Neural progenitor cell (in vitro differentiated cells): ENCODE data around the gene XIAP. TPM values are rescaled to one million over a fixed set of nuclear protein-coding genes. Genes with fewer than 3 reads are reported as not detected.

Experiments
- DNase-seq: peaks from one replicate; pipeline ENCODE4 v3.0.0-alpha.2; 2016; ENCODE audit warnings: low spot score
- H2AFZ ChIP-seq: fragments of 200-600 bp; sonication (generic); replicated peaks from 2 replicates; pipeline ENCODE4 v1.6.1; 2016; ENCODE audit warnings: antibody characterized with exemption
- H3F3A ChIP-seq: fragments of 200-600 bp; sonication (generic); 2 replicates; pipeline ENCODE4 v1.6.1; 2016; ENCODE audit warnings: antibody characterized with exemption, low read depth
- H3K27ac ChIP-seq: fragments of 200-600 bp; sonication (generic); 2 replicates; pipeline ENCODE4 v1.5.1; 2016; ENCODE audit warnings: mild to moderate bottlenecking
- H3K27me3 ChIP-seq: fragments of 200-600 bp; sonication (generic); 2 replicates; pipeline ENCODE4 v1.6.1; 2016; ENCODE audit warnings: mild to moderate bottlenecking, moderate library complexity
- H3K36me3 ChIP-seq: fragments of 200-600 bp; sonication (generic); 2 replicates; pipeline ENCODE4 v1.5.1; 2016
- H3K4me1 ChIP-seq: fragments of 200-600 bp; sonication (generic); 2 replicates; pipeline ENCODE4 v1.6.1; 2016; ENCODE audit warnings: mixed run types
- H3K4me2 ChIP-seq: fragments of 200-600 bp; sonication (generic); 2 replicates; pipeline ENCODE4 v1.6.1; 2016
- H3K4me3 ChIP-seq: fragments of 200-600 bp; sonication (generic); 2 replicates; pipeline ENCODE4 v1.5.1; 2016
- H3K79me2 ChIP-seq: fragments of 200-600 bp; sonication (generic); 2 replicates; pipeline ENCODE4 v1.6.1; 2016; ENCODE audit warnings: low read depth
- H3K9ac ChIP-seq: fragments of 200-600 bp; sonication (generic); 2 replicates; pipeline ENCODE4 v1.6.1; 2016
- H3K9me3 ChIP-seq: fragments of 200-600 bp; sonication (generic); 2 replicates; pipeline ENCODE4 v1.5.1; 2016; ENCODE audit warnings: low read depth
- H4K20me1 ChIP-seq: fragments of 200-600 bp; sonication (generic); 2 replicates; pipeline ENCODE4 v1.6.1; 2016; ENCODE audit warnings: low read depth
- H3K27ac Mint-ChIP-seq: 3 replicates; pipeline ENCODE4 v1.8.0; 2021; ENCODE audit warnings: mixed read lengths
- H3K27me3 Mint-ChIP-seq: 2 replicates; pipeline ENCODE4 v1.8.0; 2022; ENCODE audit warnings: low read depth, mild to moderate bottlenecking, inconsistent platforms, moderate library complexity, mixed read lengths; ENCODE audit not compliant: insufficient read depth
- H3K36me3 Mint-ChIP-seq: 3 replicates; pipeline ENCODE4 v1.8.0; 2021; ENCODE audit warnings: mixed read lengths
- H3K4me1 Mint-ChIP-seq: 3 replicates; pipeline ENCODE4 v1.8.0; 2021; ENCODE audit warnings: mixed read lengths
- H3K4me3 Mint-ChIP-seq: 3 replicates; pipeline ENCODE4 v1.8.0; 2021; ENCODE audit warnings: mild to moderate bottlenecking, moderate library complexity, mixed read lengths
- H3K9me3 Mint-ChIP-seq: 3 replicates; pipeline ENCODE4 v1.8.0; 2020; ENCODE audit warnings: mixed read lengths
- EZH2 ChIP-seq: fragments of 200-600 bp; sonication (generic); IDR thresholded peaks from 2 replicates; pipeline ENCODE4 v1.6.1; 2017; ENCODE audit warnings: antibody characterized with exemption, mild to moderate bottlenecking, moderate library complexity
- EZH2phosphoT487 ChIP-seq: fragments of 200-600 bp; sonication (generic); IDR thresholded peaks from 2 replicates; pipeline ENCODE4 v1.6.1; 2017; ENCODE audit warnings: antibody characterized with exemption
- total RNA-seq: library from RNA; depleted of rRNA; stranded (reverse); fragments of >200 nt; gene quantifications from 2 replicates; pipeline ENCODE4 v1.2.3, GENCODE V29; 2015; ENCODE audit warnings: low replicate concordance
- TF ChIP-seq, protein P1 (sequence below): fragments of 200-600 bp; sonication (generic); IDR thresholded peaks from 2 replicates; pipeline ENCODE4 v1.5.1; 2017; ENCODE audit warnings: antibody characterized with exemption, mild to moderate bottlenecking

XIAP gene
- total RNA-seq, 1 donor from 2014 or later = 44.6 TPM

GRCh38 chrX:123871309-123871708 is 11.5 kb downstream of the XIAP start:
- TF ChIP-seq EZH2 (no peak), EZH2phosphoT487 (no peak)
- TF ChIP-seq, protein P1, sequence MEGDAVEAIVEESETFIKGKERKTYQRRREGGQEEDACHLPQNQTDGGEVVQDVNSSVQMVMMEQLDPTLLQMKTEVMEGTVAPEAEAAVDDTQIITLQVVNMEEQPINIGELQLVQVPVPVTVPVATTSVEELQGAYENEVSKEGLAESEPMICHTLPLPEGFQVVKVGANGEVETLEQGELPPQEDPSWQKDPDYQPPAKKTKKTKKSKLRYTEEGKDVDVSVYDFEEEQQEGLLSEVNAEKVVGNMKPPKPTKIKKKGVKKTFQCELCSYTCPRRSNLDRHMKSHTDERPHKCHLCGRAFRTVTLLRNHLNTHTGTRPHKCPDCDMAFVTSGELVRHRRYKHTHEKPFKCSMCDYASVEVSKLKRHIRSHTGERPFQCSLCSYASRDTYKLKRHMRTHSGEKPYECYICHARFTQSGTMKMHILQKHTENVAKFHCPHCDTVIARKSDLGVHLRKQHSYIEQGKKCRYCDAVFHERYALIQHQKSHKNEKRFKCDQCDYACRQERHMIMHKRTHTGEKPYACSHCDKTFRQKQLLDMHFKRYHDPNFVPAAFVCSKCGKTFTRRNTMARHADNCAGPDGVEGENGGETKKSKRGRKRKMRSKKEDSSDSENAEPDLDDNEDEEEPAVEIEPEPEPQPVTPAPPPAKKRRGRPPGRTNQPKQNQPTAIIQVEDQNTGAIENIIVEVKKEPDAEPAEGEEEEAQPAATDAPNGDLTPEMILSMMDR = no peak

DNA sequence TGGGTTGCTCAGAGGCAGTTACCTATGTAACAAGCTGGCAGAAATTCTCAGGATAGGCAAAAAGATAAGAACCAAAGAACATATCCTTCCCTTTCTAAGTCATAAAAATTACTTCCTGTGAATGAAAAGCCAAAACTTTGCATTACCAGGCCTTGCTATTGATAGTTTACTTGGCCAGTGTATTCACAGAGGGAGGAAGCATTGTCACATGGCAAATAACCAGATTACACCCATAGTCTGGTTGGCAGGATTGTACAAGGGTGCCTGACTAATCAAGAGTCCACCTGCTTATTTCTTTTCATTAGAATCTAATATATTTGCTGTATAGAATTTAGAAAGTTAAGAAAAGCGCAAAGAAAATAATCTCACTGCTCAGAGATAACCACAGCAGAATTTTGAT is 14.1 kb downstream of the XIAP start:
- Histone ChIP-seq H3K4me2 (no peak overlapping the region), H3K4me3 (no peak overlapping the region), H2AFZ (no peak overlapping the region), H3K79me2 (peaks cover 59% of the 10 kb centered on the region), H3K9ac (no peak overlapping the region), H3K4me1 (no peaks in the 10 kb centered on the region), H3K36me3 (no peaks in the 10 kb centered on the region), H3K9me3 (no peaks in the 10 kb centered on the region), H3K27ac (no peak overlapping the region), H4K20me1 (no peaks in the 10 kb centered on the region), H3F3A (no peaks in the 10 kb centered on the region), H3K27me3 (no peaks in the 10 kb centered on the region)
- no peak for DNase-seq
- Mint-ChIP-seq H3K27ac (no peak overlapping the region), H3K4me1 (no peaks in the 10 kb centered on the region), H3K36me3 (peaks cover 30% of the 10 kb centered on the region), H3K27me3 (no peaks in the 10 kb centered on the region), H3K4me3 (no peak overlapping the region), H3K9me3 (peaks cover 11% of the 10 kb centered on the region)
- TF ChIP-seq EZH2phosphoT487 (no peak), EZH2 (no peak)
- TF ChIP-seq, protein P1 = no peak

More at GRCh38 chrX:123871309-123871708, 11.5 kb downstream of the XIAP start:
- H3K36me3 ChIP-seq = no peaks in the 10 kb centered on the region
- no peak overlapping the region for H3K27ac ChIP-seq
- H3K4me1 Mint-ChIP-seq = no peaks in the 10 kb centered on the region
- no peaks in the 10 kb centered on the region for H4K20me1 ChIP-seq
- H3K27ac Mint-ChIP-seq = no peak overlapping the region
- no peaks in the 10 kb centered on the region for H3K9me3 ChIP-seq
- H3K27me3 ChIP-seq = no peaks in the 10 kb centered on the region
- peaks cover 26% of the 10 kb centered on the region for H3K36me3 Mint-ChIP-seq
- no peak overlapping the region for H3K4me3 Mint-ChIP-seq
- H3K9ac ChIP-seq = no peak overlapping the region
- no peak overlapping the region for H2AFZ ChIP-seq
- no peaks in the 10 kb centered on the region for H3K4me1 ChIP-seq
- peaks cover 58% of the 10 kb centered on the region for H3K79me2 ChIP-seq
- no peaks in the 10 kb centered on the region for H3K27me3 Mint-ChIP-seq
- H3F3A ChIP-seq = no peaks in the 10 kb centered on the region
- no peak overlapping the region for H3K4me2 ChIP-seq
- DNase-seq = no peak
- H3K9me3 Mint-ChIP-seq = peaks cover 8% of the 10 kb centered on the region
- no peak overlapping the region for H3K4me3 ChIP-seq

DNA sequence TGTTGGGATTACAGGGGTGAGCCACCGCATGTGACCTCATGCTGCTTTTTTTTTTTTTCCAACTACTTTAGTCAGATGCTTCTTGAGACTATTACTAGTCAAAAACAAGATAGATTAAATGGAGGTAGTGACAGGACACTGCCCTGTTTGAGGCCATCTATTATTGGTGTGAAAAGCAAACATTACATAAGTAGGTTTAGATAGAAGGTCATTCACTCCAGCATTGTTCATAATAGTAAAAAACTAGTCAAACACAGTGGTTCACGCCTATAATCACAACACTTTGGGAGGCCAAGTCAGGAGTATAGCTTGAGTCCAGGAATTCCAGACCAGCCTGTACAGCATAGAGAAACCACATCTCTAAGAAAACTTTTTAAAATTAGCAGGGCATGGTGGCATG is 16.3 kb downstream of the XIAP start:
- H3K4me3 Mint-ChIP-seq = no peak overlapping the region
- H3K4me3 ChIP-seq = no peak overlapping the region
- no peak overlapping the region for H3K27ac ChIP-seq
- DNase-seq = no peak
- H3K27me3 Mint-ChIP-seq = no peaks in the 10 kb centered on the region
- H4K20me1 ChIP-seq = no peaks in the 10 kb centered on the region
- no peak overlapping the region for H3K9ac ChIP-seq
- H3K27me3 ChIP-seq = no peaks in the 10 kb centered on the region
- no peaks in the 10 kb centered on the region for H3K4me1 ChIP-seq
- TF ChIP-seq EZH2 (no peak), EZH2phosphoT487 (no peak)
- TF ChIP-seq, protein P1 = no peak
- no peaks in the 10 kb centered on the region for H3F3A ChIP-seq
- no peak overlapping the region for H2AFZ ChIP-seq
- H3K36me3 Mint-ChIP-seq = peaks cover 22% of the 10 kb centered on the region
- peaks cover 13% of the 10 kb centered on the region for H3K9me3 Mint-ChIP-seq
- H3K9me3 ChIP-seq = no peaks in the 10 kb centered on the region
- no peaks in the 10 kb centered on the region for H3K4me1 Mint-ChIP-seq
- H3K79me2 ChIP-seq = peaks cover 39% of the 10 kb centered on the region
- no peak overlapping the region for H3K4me2 ChIP-seq
- H3K27ac Mint-ChIP-seq = no peak overlapping the region
- no peaks in the 10 kb centered on the region for H3K36me3 ChIP-seq

DNA sequence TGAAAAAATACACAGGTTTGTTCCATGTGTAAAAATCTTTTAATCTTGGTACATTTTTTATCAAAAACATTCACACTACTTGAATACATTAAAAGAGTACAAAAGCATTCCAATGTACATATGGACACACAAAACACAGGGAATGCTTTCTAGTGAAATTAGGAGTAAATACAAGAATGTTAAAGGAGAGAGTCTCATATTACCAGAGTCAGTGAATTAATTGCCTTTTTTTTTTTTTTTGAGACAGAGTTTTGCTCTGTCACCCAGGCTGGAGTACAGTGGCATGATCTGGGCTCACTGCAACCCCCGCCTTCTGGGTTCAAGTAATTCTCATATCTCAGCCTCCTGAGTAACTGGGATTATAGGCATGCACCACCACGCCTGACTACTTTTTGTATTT is 17.0 kb downstream of the XIAP start:
- H3K4me2 ChIP-seq = no peak overlapping the region
- H3K4me1 ChIP-seq = no peaks in the 10 kb centered on the region
- DNase-seq = no peak
- no peak overlapping the region for H2AFZ ChIP-seq
- H3K36me3 Mint-ChIP-seq = peaks cover 17% of the 10 kb centered on the region
- no peak overlapping the region for H3K27ac ChIP-seq
- no peaks in the 10 kb centered on the region for H3K9me3 ChIP-seq
- no peaks in the 10 kb centered on the region for H4K20me1 ChIP-seq
- no peak overlapping the region for H3K4me3 ChIP-seq
- H3K9me3 Mint-ChIP-seq = peaks cover 9% of the 10 kb centered on the region
- H3K4me3 Mint-ChIP-seq = no peak overlapping the region
- no peaks in the 10 kb centered on the region for H3K36me3 ChIP-seq
- no peaks in the 10 kb centered on the region for H3K4me1 Mint-ChIP-seq
- no peak overlapping the region for H3K27ac Mint-ChIP-seq
- peaks cover 32% of the 10 kb centered on the region for H3K79me2 ChIP-seq
- no peaks in the 10 kb centered on the region for H3K27me3 Mint-ChIP-seq
- H3K9ac ChIP-seq = no peak overlapping the region
- no peaks in the 10 kb centered on the region for H3F3A ChIP-seq
- TF ChIP-seq, protein P1 = no peak
- TF ChIP-seq EZH2 = no peak
- TF ChIP-seq EZH2phosphoT487 = no peak
- no peaks in the 10 kb centered on the region for H3K27me3 ChIP-seq
